Breast epithelium (tissue), 3 donors: Measurements from ENCODE around the gene GBP1.
"Not testable (repeated sequence)": the region's sequence is repeated elsewhere in the genome, so short reads cannot be mapped to it uniquely, and the experiment has no call there.

Source experiments
- CTCF ChIP-seq, 3 donors: fragments of 450-650 bp; IDR thresholded peaks; one replicate each; pipeline ENCODE4 v1.5.1; 2016 to 2017; ENCODE audit warnings: antibody characterized with exemption in 3 of 3, mild to moderate bottlenecking in 3 of 3, moderate library complexity in 3 of 3
- POLR2A ChIP-seq: fragments of 450-650 bp; IDR thresholded peaks from one replicate; pipeline ENCODE4 v1.6.1; 2016; ENCODE audit warnings: antibody characterized with exemption, mild to moderate bottlenecking, moderate library complexity
- POLR2AphosphoS5 ChIP-seq, 3 donors: sonication (generic); formaldehyde crosslinking; IDR thresholded peaks; one replicate each; pipeline ENCODE4 v1.6.1; 2017; ENCODE audit warnings: antibody characterized with exemption in 3 of 3

GRCh38 chr1:89034004-89034403 lies 31.0 kb downstream of the GBP1 start:
- TF ChIP-seq CTCF (IDR thresholded peaks at IDR 0.05); POLR2A; POLR2AphosphoS5 (IDR thresholded peaks at IDR 0.05): not testable (repeated sequence)
